ENCODE data around the gene GMDS.

Gene GMDS

GRCh38 chr6:2133716-2134310, 111.6 kb downstream of the GMDS start:
- no peak for DNase-seq (ENCODE audit: low read depth in 3 of 3)

GRCh38 chr6:2132916-2133315, 112.5 kb downstream of the GMDS start:
- no peak for DNase-seq (ENCODE audit: low read depth in 3 of 3)

- DNase-seq (ENCODE audit: low read depth in 3 of 3) = no peak
Observed at GRCh38 chr6:2132416-2132815, 113.0 kb downstream of the GMDS start.

- no peak for DNase-seq (ENCODE audit: low read depth in 3 of 3)
Observed at GRCh38 chr6:2129182-2129621, 116.2 kb downstream of the GMDS start.

- peak; percentile 21 to 49 (median 35) for DNase-seq (ENCODE audit: low read depth in 3 of 3)
Observed at GRCh38 chr6:2127484-2127911, 117.9 kb downstream of the GMDS start.

- DNase-seq (ENCODE audit: low read depth in 3 of 3) = no peak
Observed at GRCh38 chr6:2126351-2126750, 119.1 kb downstream of the GMDS start.

GRCh38 chr6:2125158-2125557, 120.2 kb downstream of the GMDS start:
- DNase-seq (ENCODE audit: low read depth in 3 of 3) = no peak

- no peak for DNase-seq (ENCODE audit: low read depth in 3 of 3)
Observed at GRCh38 chr6:2124260-2124709, 121.1 kb downstream of the GMDS start.

- no peak for DNase-seq (ENCODE audit: low read depth in 3 of 3)
Observed at GRCh38 chr6:2120912-2121311, 124.5 kb downstream of the GMDS start.

- no peak for DNase-seq (ENCODE audit: low read depth in 3 of 3)
Observed at GRCh38 chr6:2119275-2119674, 126.1 kb downstream of the GMDS start.

- DNase-seq (ENCODE audit: low read depth in 3 of 3) = no peak
Observed at GRCh38 chr6:2118136-2118535, 127.3 kb downstream of the GMDS start.

GRCh38 chr6:2117447-2117846, 128.0 kb downstream of the GMDS start:
- no peak for DNase-seq (ENCODE audit: low read depth in 3 of 3)

- no peak for DNase-seq (ENCODE audit: low read depth in 3 of 3)
Observed at GRCh38 chr6:2116496-2116895, 128.9 kb downstream of the GMDS start.

- no peak for DNase-seq (ENCODE audit: low read depth in 3 of 3)
Observed at GRCh38 chr6:2114100-2114499, 131.3 kb downstream of the GMDS start.

- no peak for DNase-seq (ENCODE audit: low read depth in 3 of 3)
Observed at GRCh38 chr6:2111162-2111677, 134.2 kb downstream of the GMDS start.

- DNase-seq (ENCODE audit: low read depth in 3 of 3) = peak in 1 of 3 experiments; percentile 5
Observed at GRCh38 chr6:2110504-2110903, 134.9 kb downstream of the GMDS start.

- DNase-seq (ENCODE audit: low read depth in 3 of 3) = no peak
Observed at GRCh38 chr6:2109796-2110195, 135.6 kb downstream of the GMDS start.

- DNase-seq (ENCODE audit: low read depth in 3 of 3) = no peak
Observed at GRCh38 chr6:2108700-2109306, 136.6 kb downstream of the GMDS start.

- DNase-seq (ENCODE audit: low read depth in 3 of 3) = no peak
Observed at GRCh38 chr6:2104524-2104880, 140.9 kb downstream of the GMDS start.

- no peak for DNase-seq (ENCODE audit: low read depth in 3 of 3)
Observed at GRCh38 chr6:2103765-2104523, 141.5 kb downstream of the GMDS start.

GRCh38 chr6:2102966-2103365, 142.4 kb downstream of the GMDS start:
- DNase-seq (ENCODE audit: low read depth in 3 of 3) = no peak

- no peak for DNase-seq (ENCODE audit: low read depth in 3 of 3)
Observed at GRCh38 chr6:2102316-2102883, 143.0 kb downstream of the GMDS start.
